NCI-H1436 treated with DMSO at 0.1 percent for 48 hours (cell line): ENCODE results near the gene ZBTB43.

Experiments
- DNase-seq: peaks from one replicate; lab custom pipeline; 2025; lab: John Stamatoyannopoulos, UW

Gene ZBTB43

GRCh38 chr9:126829035-126829434 lies 24.2 kb downstream of the ZBTB43 start:
- no peak for DNase-seq

GRCh38 chr9:126830827-126831226 lies 26.0 kb downstream of the ZBTB43 start:
- DNase-seq, result no peak

GRCh38 chr9:126832440-126832839 lies 27.6 kb downstream of the ZBTB43 start:
- no peak for DNase-seq

- DNase-seq, result no peak
Measured at GRCh38 chr9:126833020-126833419, 28.2 kb downstream of the ZBTB43 start.

- DNase-seq, result no peak
Measured at GRCh38 chr9:126833710-126834345, 29.0 kb downstream of the ZBTB43 start.

- DNase-seq, result no peak
Measured at GRCh38 chr9:126834672-126835071, 29.8 kb downstream of the ZBTB43 start.

GRCh38 chr9:126836216-126836615 lies 31.4 kb downstream of the ZBTB43 start:
- no peak for DNase-seq

GRCh38 chr9:126838055-126838811 lies 33.4 kb downstream of the ZBTB43 start:
- no peak for DNase-seq

GRCh38 chr9:126838895-126839294 lies 34.1 kb downstream of the ZBTB43 start:
- DNase-seq, result no peak

- DNase-seq, result no peak
Measured at GRCh38 chr9:126839301-126839700, 34.5 kb downstream of the ZBTB43 start.

GRCh38 chr9:126842220-126842842 lies 37.5 kb downstream of the ZBTB43 start:
- no peak for DNase-seq

GRCh38 chr9:126842977-126843799 lies 38.3 kb downstream of the ZBTB43 start:
- no peak for DNase-seq

GRCh38 chr9:126844085-126844484 lies 39.2 kb downstream of the ZBTB43 start:
- no peak for DNase-seq

GRCh38 chr9:126847051-126847450 lies 42.2 kb downstream of the ZBTB43 start:
- no peak for DNase-seq

- DNase-seq, result no peak
Measured at GRCh38 chr9:126849591-126850225, 44.9 kb downstream of the ZBTB43 start.

GRCh38 chr9:126851286-126851880 lies 46.5 kb downstream of the ZBTB43 start:
- no peak for DNase-seq

GRCh38 chr9:126852086-126852688 lies 47.3 kb downstream of the ZBTB43 start:
- DNase-seq, result no peak

- DNase-seq, result no peak
Measured at GRCh38 chr9:126853667-126854066, 48.8 kb downstream of the ZBTB43 start.

- DNase-seq, result no peak
Measured at GRCh38 chr9:126854734-126855133, 49.9 kb downstream of the ZBTB43 start.

GRCh38 chr9:126856326-126856877 lies 51.6 kb downstream of the ZBTB43 start:
- DNase-seq, result no peak
